GM10266 (cell line): ENCODE measurements around the gene ERMARD.

Experiments used
- DNase-seq: peaks from one replicate; pipeline ENCODE4 v3.0.0; 2012; ENCODE audit errors: extremely low spot score
- CTCF ChIP-seq: IDR thresholded peaks from 2 replicates; pipeline ENCODE4 v1.5.1; 2012; ENCODE audit warnings: mild to moderate bottlenecking, low read depth; ENCODE audit not compliant: control insufficient read depth, insufficient read depth; ENCODE audit errors: missing control alignments

The ERMARD gene

DNA sequence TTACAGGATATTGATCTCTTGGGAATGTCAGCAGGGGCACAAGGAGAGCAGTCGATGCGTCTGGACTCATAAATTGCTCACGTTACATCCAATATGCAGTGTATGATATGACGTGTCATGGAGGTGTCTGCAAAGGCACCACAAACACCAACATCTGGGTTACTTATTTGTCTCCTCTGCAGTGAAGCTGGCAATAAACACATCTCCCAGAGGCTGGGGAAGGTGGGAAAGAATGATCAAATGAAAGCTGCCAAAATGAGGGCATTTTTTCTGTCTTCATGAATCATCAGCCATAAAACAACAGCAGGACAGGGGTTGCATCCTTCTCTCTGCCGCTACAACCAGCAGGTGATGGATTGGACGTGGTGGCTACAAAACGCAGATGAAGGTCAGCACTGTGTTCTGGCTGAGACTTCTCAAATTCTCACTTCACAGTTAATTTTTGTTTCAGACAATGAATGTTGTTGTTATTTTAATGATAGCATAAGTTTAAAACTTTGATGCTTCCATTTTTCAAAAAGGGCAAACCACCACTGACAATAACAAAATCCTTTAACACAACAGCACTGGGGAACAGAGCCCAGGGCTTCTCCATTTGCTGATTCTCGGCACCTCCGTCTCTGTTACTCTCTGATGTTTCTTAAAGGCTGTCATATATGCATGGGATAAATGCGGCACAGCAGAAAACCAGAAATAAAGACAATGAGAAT lies 47.5 kb downstream of the ERMARD start:
- TF ChIP-seq CTCF, result no peak
- DNase-seq, result no peak

GRCh38 chr6:169799474-169799926 lies 48.1 kb downstream of the ERMARD start:
- TF ChIP-seq CTCF, result no peak

GRCh38 chr6:169800116-169800667 lies 48.8 kb downstream of the ERMARD start:
- TF ChIP-seq CTCF, result no peak
- no peak for DNase-seq

More at GRCh38 chr6:169799474-169799926, 48.1 kb downstream of the ERMARD start:
- DNase-seq, result no peak

DNA sequence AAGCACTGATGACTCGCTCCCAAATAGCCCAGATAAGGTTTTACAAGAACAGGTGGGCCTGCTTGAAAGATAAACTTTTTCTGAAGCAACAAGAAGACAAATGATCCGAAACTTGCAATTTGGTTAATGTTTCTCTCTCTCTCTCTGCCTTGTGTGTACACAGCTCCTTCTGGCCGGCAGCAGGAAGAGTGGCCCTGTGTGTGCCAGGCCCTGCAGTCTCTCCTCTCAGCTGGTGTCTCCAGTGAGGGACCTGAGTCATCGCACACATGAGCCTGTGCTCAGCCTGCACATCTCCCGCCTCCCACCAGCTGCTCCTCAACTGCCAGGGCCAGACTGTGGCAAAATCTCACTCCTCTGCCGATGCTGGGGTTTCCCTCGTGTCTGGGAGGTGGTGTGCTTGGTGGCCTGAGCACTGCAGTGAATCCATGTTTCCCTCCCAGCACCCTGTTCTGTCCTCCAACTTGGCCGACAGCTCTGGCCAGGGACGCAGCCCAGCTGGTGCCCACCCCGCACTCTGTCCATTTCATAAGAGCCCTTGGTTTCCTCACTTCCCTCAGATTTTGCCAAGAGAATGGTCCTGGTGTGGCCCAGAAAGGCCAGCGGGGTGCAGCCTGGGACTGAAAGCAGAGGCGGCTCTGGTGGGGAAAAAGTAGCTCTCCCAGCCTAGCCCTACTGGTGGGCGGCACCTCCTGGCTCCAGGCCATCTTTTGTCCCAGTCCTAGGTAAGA lies 49.4 kb downstream of the ERMARD start:
- no peak for DNase-seq
- no peak for TF ChIP-seq CTCF

GRCh38 chr6:169801396-169802160 lies 50.2 kb downstream of the ERMARD start:
- TF ChIP-seq CTCF, result no peak
- DNase-seq, result no peak

DNA sequence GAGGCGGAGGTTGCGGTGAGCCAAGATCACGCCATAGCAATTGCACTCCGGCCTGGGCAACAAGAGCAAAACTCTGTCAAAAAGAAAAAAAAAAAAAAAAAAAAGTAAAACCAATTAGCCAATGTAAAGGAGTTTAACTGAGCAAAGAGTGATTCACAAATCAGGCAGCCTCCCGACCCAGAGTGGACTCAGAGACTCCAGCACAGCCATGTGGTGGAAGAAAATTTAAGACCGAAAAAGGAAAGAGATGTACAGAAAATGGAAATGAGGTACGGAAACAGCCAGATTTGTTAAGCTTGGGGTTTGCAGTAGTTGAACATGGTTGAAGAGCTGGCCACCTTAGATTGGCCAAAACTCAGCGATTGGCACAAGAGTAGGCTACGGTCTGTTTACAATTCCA lies 51.4 kb downstream of the ERMARD start:
- DNase-seq, result no peak
- no peak for TF ChIP-seq CTCF
